Lower leg skin (tissue), 3 donors: ENCODE measurements around the gene CD82.

Source experiments
- POLR2A ChIP-seq, 2 donors: fragments of 450-650 bp; IDR thresholded peaks; one replicate each; pipeline ENCODE4 v1.6.1; 2016 to 2017; ENCODE audit warnings: antibody characterized with exemption in 2 of 2, mild to moderate bottlenecking in 1 of 2, moderate library complexity in 1 of 2
- TF ChIP-seq, protein P1 (sequence below), 3 donors: fragments of 450-650 bp; IDR thresholded peaks; one replicate each; pipeline ENCODE4 v1.5.1; 2016; ENCODE audit warnings: antibody characterized with exemption in 3 of 3, mild to moderate bottlenecking in 3 of 3, moderate library complexity in 2 of 3

DNA sequence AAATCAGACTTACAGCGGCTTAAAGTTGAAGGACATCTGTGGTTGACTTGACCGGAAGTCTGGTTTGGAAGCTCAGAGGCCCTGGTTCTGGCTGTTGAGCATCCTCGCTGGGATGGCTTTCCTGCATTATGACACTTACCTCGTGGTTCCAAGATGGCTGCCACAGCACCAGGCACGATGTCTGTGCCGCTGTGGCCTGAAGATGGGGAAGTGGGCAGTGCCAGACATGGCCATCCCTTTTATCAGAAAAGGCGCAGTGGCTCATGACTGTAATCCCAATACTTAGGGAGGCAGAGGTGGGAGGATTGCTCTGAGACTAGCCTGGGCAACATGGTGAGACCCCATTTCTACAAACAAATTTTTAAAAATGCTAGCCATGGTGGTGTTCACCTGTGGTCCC lies 40.5 kb downstream of the CD82 start:
- TF ChIP-seq, protein P1, sequence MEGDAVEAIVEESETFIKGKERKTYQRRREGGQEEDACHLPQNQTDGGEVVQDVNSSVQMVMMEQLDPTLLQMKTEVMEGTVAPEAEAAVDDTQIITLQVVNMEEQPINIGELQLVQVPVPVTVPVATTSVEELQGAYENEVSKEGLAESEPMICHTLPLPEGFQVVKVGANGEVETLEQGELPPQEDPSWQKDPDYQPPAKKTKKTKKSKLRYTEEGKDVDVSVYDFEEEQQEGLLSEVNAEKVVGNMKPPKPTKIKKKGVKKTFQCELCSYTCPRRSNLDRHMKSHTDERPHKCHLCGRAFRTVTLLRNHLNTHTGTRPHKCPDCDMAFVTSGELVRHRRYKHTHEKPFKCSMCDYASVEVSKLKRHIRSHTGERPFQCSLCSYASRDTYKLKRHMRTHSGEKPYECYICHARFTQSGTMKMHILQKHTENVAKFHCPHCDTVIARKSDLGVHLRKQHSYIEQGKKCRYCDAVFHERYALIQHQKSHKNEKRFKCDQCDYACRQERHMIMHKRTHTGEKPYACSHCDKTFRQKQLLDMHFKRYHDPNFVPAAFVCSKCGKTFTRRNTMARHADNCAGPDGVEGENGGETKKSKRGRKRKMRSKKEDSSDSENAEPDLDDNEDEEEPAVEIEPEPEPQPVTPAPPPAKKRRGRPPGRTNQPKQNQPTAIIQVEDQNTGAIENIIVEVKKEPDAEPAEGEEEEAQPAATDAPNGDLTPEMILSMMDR (IDR thresholded peaks at IDR 0.05): no peak
- TF ChIP-seq POLR2A (IDR thresholded peaks at IDR 0.05): no peak
